ENCODE measurements around the gene DLGAP1.
"Not testable (repeated sequence)": the region's sequence is repeated elsewhere in the genome, so short reads cannot be mapped to it uniquely, and the experiment has no call there.

DLGAP1 gene

GRCh38 chr18:4455113-4455811 lies at the start of gene DLGAP1:
Gene DLGAP1, minus strand, starts transcription at chr18:4455307.
- DNase-seq (ENCODE audit: low read depth) = no peak

- DNase-seq (ENCODE audit: low read depth) = not testable (repeated sequence)
Observed at GRCh38 chr18:4494703-4495284, 39.7 kb upstream of the DLGAP1 start.

GRCh38 chr18:4468511-4468910 lies 13.4 kb upstream of the DLGAP1 start:
- DNase-seq (ENCODE audit: low read depth) = no peak

- DNase-seq (ENCODE audit: low read depth) = no peak
Observed at GRCh38 chr18:4454537-4455112, 482 bp downstream of the DLGAP1 start.

GRCh38 chr18:4453874-4454536 lies 1.1 kb downstream of the DLGAP1 start:
- no peak for DNase-seq (ENCODE audit: low read depth)

GRCh38 chr18:4453567-4453873 lies 1.6 kb downstream of the DLGAP1 start:
- DNase-seq (ENCODE audit: low read depth) = no peak

GRCh38 chr18:4450065-4450658 lies 4.9 kb downstream of the DLGAP1 start:
- DNase-seq (ENCODE audit: low read depth) = no peak

GRCh38 chr18:4445902-4446301 lies 9.2 kb downstream of the DLGAP1 start:
- DNase-seq (ENCODE audit: low read depth) = no peak

GRCh38 chr18:4444306-4444705 lies 10.8 kb downstream of the DLGAP1 start:
- no peak for DNase-seq (ENCODE audit: low read depth)

GRCh38 chr18:4441098-4441497 lies 14.0 kb downstream of the DLGAP1 start:
- no peak for DNase-seq (ENCODE audit: low read depth)

- no peak for DNase-seq (ENCODE audit: low read depth)
Observed at GRCh38 chr18:4438938-4439337, 16.2 kb downstream of the DLGAP1 start.

- DNase-seq (ENCODE audit: low read depth) = no peak
Observed at GRCh38 chr18:4433717-4434116, 21.4 kb downstream of the DLGAP1 start.

GRCh38 chr18:4430836-4431235 lies 24.3 kb downstream of the DLGAP1 start:
- DNase-seq (ENCODE audit: low read depth) = no peak

- no peak for DNase-seq (ENCODE audit: low read depth)
Observed at GRCh38 chr18:4417714-4418113, 37.4 kb downstream of the DLGAP1 start.

GRCh38 chr18:4416976-4417375 lies 38.1 kb downstream of the DLGAP1 start:
- no peak for DNase-seq (ENCODE audit: low read depth)

GRCh38 chr18:4412286-4412685 lies 42.8 kb downstream of the DLGAP1 start:
- DNase-seq (ENCODE audit: low read depth) = no peak

GRCh38 chr18:4406856-4407255 lies 48.3 kb downstream of the DLGAP1 start:
- DNase-seq (ENCODE audit: low read depth) = no peak

GRCh38 chr18:4405965-4406364 lies 49.1 kb downstream of the DLGAP1 start:
- DNase-seq (ENCODE audit: low read depth) = no peak

GRCh38 chr18:4403836-4404235 lies 51.3 kb downstream of the DLGAP1 start:
- DNase-seq (ENCODE audit: low read depth) = no peak

- no peak for DNase-seq (ENCODE audit: low read depth)
Observed at GRCh38 chr18:4400911-4401310, 54.2 kb downstream of the DLGAP1 start.

- no peak for DNase-seq (ENCODE audit: low read depth)
Observed at GRCh38 chr18:4399929-4400328, 55.2 kb downstream of the DLGAP1 start.

GRCh38 chr18:4394700-4395099 lies 60.4 kb downstream of the DLGAP1 start:
- no peak for DNase-seq (ENCODE audit: low read depth)

GRCh38 chr18:4391859-4392258 lies 63.2 kb downstream of the DLGAP1 start:
- DNase-seq (ENCODE audit: low read depth) = no peak

All from T-helper 22 cell (primary cell).